NCI-H1436 (cell line): Measurements from ENCODE around the gene SEMA3A.
"Not testable (repeated sequence)": the region's sequence is repeated elsewhere in the genome, so short reads cannot be mapped to it uniquely, and the experiment has no call there.

Source experiments
- DNase-seq: peaks from one replicate; lab custom pipeline; 2025; lab: John Stamatoyannopoulos, UW

Gene SEMA3A

GRCh38 chr7:84152995-84153394 is 41.6 kb downstream of the SEMA3A start:
- no peak for DNase-seq

- not testable (repeated sequence) for DNase-seq
Observed at GRCh38 chr7:84150370-84150769, 44.2 kb downstream of the SEMA3A start.

GRCh38 chr7:84149573-84149972 is 45.0 kb downstream of the SEMA3A start:
- DNase-seq = no peak

- DNase-seq = no peak
Observed at GRCh38 chr7:84145892-84146291, 48.7 kb downstream of the SEMA3A start.

GRCh38 chr7:84144935-84145334 is 49.7 kb downstream of the SEMA3A start:
- no peak for DNase-seq

DNA sequence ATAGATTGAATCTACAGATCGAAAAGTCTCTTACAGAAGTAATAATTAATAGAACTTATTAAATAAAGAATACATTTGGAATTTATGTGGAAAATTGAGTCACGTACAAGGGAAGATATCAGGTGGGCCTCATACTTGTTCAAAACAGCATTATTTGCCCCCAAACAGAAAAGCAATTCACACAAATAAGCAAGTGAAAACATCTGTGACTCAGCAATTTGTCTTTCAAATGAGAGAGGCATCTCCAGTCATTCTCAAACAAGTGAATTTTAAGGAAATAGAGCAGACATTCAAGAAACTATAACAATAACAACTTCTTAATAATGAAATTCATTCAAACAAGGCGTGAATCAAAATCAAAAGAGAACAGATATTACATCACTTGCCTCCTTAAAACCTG is 50.1 kb downstream of the SEMA3A start:
- DNase-seq = no peak

GRCh38 chr7:84142726-84143125 is 51.9 kb downstream of the SEMA3A start:
- no peak for DNase-seq

- no peak for DNase-seq
Observed at GRCh38 chr7:84139986-84140729, 54.4 kb downstream of the SEMA3A start.

DNA sequence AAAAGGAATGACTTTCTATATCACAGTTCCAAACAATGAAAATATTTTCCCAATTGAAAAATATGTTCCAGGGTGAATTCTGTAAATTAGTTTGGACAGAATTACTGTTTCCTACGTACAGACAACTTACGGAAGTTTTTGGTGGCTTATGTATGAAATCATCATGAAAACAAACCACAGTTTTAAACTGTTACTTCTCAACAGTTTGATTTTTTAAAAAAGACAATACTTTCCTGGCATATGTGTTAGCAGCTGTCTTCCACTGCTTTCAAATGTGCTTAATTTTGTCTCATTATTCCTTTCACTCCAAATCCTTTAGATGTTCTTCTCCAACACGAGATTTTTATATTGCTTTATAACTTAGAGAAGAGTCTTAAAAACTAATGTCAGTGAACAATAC is 56.2 kb downstream of the SEMA3A start:
- no peak for DNase-seq

DNA sequence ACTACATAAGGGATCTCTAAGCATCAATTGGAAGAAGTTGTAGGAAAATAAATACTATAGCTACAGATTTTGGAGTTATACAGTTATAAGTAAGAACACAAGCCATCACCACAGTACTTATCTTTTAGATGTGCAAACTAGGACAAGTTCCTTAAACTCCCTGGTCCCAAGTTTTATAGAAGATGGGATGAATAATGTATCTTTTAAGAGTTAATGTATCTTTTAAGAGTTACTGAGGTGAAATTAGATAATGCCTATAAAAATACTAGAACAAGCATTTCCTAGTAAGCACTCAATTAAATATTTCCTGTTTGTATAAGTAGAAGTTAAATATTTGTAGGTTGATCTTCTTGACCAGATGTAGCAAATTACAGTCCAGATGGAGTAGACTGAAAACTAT is 56.8 kb downstream of the SEMA3A start:
- no peak for DNase-seq

- no peak for DNase-seq
Observed at GRCh38 chr7:84136809-84137208, 57.8 kb downstream of the SEMA3A start.

GRCh38 chr7:84136336-84136735 is 58.3 kb downstream of the SEMA3A start:
- no peak for DNase-seq

GRCh38 chr7:84134169-84134568 is 60.4 kb downstream of the SEMA3A start:
- no peak for DNase-seq

DNA sequence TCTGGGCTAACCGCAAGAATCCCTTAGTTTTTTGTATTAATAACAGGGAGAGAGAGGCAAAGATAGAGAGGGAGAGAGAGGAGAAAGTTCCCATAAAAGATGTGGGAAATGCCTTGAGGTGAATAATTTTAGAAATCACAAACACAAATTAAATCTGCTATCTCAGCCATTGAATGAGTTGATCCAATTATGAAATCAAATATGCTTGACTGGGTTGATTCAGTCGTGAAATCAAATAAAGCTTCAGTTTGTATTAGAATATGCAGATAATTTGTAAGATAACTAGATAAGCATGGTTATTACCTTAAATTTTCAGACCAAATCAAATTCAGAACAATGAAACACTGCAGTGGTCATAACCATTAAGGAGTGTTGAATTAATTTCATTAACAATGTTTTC is 68.9 kb downstream of the SEMA3A start:
- DNase-seq = no peak

DNA sequence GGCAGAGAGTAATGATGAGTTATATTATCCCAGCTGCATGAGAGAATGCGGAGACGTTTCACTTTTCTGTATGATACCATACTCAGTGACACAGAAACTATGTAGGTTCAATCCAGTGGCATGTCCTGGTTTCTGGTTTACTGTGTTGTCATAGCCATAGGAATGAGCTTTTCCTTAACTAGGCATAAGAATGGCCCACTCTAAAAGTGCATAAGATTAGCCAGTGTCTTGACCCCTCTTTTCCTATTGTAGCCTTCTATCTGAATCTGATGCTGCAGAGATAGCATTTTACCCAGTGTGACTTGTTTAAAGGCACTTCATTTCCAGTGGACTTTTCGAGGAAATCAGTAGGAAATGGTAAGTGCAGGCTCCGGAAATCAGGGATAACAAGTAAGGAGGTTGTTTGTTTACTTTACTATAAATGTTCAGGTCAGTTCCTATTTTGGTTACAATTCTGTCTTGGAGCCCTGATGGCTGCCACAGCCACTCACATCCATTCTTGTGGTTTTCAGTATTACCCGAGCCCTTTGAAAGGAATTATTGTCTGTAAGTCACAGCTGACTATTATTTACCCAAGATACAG is 70.5 kb downstream of the SEMA3A start:
- no peak for DNase-seq

- DNase-seq = no peak
Observed at GRCh38 chr7:84122582-84123360, 71.8 kb downstream of the SEMA3A start.

DNA sequence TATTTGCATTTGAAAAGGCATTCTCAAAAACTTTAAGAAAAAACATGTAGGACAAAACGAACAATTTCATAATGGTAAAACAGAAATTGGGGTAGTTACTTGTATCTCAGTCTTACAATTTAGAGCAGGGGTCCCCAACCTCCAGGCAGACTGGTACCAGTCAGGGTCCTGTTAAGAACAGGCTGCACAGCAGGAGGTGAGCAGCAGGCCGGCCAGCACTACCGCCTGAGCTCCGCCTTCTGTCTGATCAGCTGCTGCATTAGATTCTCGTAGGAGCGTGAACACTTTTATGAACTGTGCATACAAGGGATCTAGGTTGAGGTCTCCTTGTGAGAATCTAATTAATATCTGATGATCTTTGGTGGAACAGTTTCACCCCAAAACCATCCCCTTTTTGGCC is 77.3 kb downstream of the SEMA3A start:
- DNase-seq = no peak

DNA sequence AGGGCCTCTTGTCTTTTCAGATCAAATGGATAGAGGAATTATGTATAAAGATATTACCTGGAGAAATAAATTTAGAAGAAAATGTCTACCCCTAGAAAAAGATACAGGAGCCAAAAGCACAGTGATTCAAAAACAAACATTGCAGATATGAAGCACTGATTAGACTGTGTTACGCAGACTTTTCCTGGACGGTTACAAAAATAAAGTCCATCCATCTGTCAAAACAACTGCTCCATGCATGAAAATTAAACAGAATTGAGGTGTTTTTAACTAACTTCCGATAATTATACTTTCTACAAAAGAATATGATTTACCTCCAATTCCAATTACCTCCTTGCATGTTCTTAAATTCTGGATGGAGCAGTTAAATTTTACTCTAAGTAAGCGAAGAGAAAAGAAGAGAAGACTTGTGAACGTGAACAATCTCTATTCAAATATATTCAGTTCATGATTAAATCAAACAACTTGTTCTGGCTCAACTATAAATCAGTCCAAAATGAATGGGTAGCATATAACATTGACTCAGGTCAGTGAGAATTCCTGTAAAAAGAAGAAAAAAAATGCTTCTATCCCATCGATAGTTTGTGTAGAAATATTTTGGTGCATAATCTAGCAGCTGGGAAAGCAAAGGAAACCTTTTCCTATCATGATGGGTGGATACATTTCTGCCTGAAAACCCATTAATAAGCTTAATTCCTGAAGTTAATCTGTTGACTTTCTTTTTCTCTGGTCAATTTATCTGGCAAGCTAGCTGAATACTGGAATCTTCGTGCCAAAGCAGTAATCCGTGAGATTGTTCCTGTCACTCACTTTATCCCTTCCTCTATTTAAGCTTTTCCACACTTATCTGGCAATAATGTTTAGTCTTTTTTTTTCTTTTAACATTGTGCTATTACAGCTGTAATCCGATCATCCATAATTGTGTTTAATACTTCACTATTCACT is 80.4 kb downstream of the SEMA3A start:
- DNase-seq = no peak

GRCh38 chr7:84113286-84113685 is 81.3 kb downstream of the SEMA3A start:
- DNase-seq = no peak

DNA sequence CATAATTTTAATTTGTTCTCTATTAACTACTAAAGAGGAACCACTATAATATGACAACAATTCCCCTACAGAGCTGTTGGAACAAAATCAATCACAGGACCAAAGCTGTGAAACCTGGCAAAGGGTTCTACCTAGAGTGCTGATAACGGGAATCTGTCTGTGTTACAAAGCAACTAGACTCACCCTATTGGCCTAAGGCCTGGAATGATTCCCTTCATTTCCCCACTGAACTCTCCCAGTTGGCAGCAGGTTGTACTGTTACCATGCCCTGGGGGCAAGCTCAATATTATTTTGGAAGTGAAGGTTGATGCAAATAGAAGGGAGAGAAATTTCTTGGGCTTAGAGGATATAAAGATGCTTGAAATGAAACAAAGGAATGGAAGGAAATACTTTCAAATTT is 81.8 kb downstream of the SEMA3A start:
- DNase-seq = no peak

- DNase-seq = no peak
Observed at GRCh38 chr7:84111842-84112241, 82.7 kb downstream of the SEMA3A start.

DNA sequence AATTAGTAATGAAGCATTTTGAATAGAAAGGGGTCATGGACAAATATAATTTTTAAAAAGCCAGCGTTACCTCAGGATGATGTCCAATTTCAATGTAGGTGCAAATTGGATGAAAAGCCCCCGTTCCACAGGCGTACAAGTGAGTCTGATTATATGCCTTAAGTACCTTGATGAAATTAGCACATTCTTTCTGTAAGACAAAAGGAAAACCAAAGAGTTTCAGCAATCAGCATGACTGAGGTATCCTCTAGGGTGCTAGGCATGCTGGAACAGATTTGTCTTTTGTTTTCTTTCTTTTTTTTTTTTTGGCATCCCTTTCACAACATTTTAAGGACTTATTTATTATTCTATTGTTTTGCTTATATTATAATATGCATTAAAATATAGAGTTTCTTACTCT is 84.2 kb downstream of the SEMA3A start:
- no peak for DNase-seq
